Activated effector memory CD4-positive, alpha-beta T cell treated with anti-CD3 and anti-CD28 coated beads, Interleukin-2, amount 50 U/mL, for 16 hours (primary cell): Measurements from ENCODE around the gene ZDHHC3.

Source experiments
- DNase-seq: peaks from one replicate; pipeline ENCODE4 v3.0.0-alpha.2; 2020

The ZDHHC3 gene

GRCh38 chr3:44976002-44976815 lies at the start of gene ZDHHC3, which contains the start of gene EXOSC7:
Gene ZDHHC3, minus strand, starts transcription at chr3:44976174. Its CDS starts 16,738 bp downstream, at chr3:44959436.
Gene EXOSC7, plus strand, starts transcription at chr3:44976244. Its CDS starts 34 bp downstream, at chr3:44976278.
- peak; percentile 95 for DNase-seq

- no peak for DNase-seq
These were observed 48.7 kb upstream of the ZDHHC3 start for GRCh38 chr3:45024542-45025255.

GRCh38 chr3:45023675-45024074 lies 47.7 kb upstream of the ZDHHC3 start:
- DNase-seq, result no peak

- DNase-seq, result no peak
These were observed 45.7 kb upstream of the ZDHHC3 start for GRCh38 chr3:45021524-45022297.

- DNase-seq, result no peak
These were observed 44.6 kb upstream of the ZDHHC3 start for GRCh38 chr3:45020534-45020933.

- no peak for DNase-seq
These were observed 41.8 kb upstream of the ZDHHC3 start for GRCh38 chr3:45017821-45018220.

- no peak for DNase-seq
These were observed 40.9 kb upstream of the ZDHHC3 start for GRCh38 chr3:45016916-45017315.

- DNase-seq, result no peak
These were observed 36.6 kb upstream of the ZDHHC3 start for GRCh38 chr3:45012577-45012976.

- no peak for DNase-seq
These were observed 36.0 kb upstream of the ZDHHC3 start for GRCh38 chr3:45011756-45012508.

GRCh38 chr3:45010811-45011333 lies 34.9 kb upstream of the ZDHHC3 start:
- DNase-seq, result no peak

GRCh38 chr3:45009868-45010267 lies 33.9 kb upstream of the ZDHHC3 start:
- no peak for DNase-seq

GRCh38 chr3:45008117-45008516 lies 32.1 kb upstream of the ZDHHC3 start:
- no peak for DNase-seq

GRCh38 chr3:45007091-45007490 lies 31.1 kb upstream of the ZDHHC3 start:
- DNase-seq, result no peak

GRCh38 chr3:45003859-45004258 lies 27.9 kb upstream of the ZDHHC3 start:
- DNase-seq, result no peak

GRCh38 chr3:45003406-45003805 lies 27.4 kb upstream of the ZDHHC3 start:
- no peak for DNase-seq

GRCh38 chr3:45002720-45003119 lies 26.7 kb upstream of the ZDHHC3 start:
- no peak for DNase-seq

- DNase-seq, result no peak
These were observed 26.2 kb upstream of the ZDHHC3 start for GRCh38 chr3:45002139-45002660.

GRCh38 chr3:45001738-45002137 lies 25.8 kb upstream of the ZDHHC3 start:
- DNase-seq, result no peak

GRCh38 chr3:45000823-45001222 lies 24.8 kb upstream of the ZDHHC3 start:
- DNase-seq, result no peak

- DNase-seq, result no peak
These were observed 23.8 kb upstream of the ZDHHC3 start for GRCh38 chr3:44999782-45000181.

- DNase-seq, result no peak
These were observed 20.6 kb upstream of the ZDHHC3 start for GRCh38 chr3:44996556-44996969.

- DNase-seq, result no peak
These were observed 19.3 kb upstream of the ZDHHC3 start for GRCh38 chr3:44995142-44995770.
